Measurements from ENCODE around the gene ROR2. TPM values are rescaled to one million over a fixed set of nuclear protein-coding genes. Genes with fewer than 3 reads are reported as not detected.

Gene ROR2
- total RNA-seq, 1 donor from 2014 or later = 0.74 TPM

- no peaks in the 10 kb centered on the region for H3K36me3 ChIP-seq
- no peaks in the 10 kb centered on the region for H3K4me1 ChIP-seq
- no peak for DNase-seq
- H3K27me3 ChIP-seq (ENCODE audit: low read depth) = no peaks in the 10 kb centered on the region
- intact Hi-C loops (cut with micrococcal nuclease) = no loop called here
- TF ChIP-seq CTCF (IDR thresholded peaks at IDR 0.05; ENCODE audit: borderline replicate concordance) = no peak
- no peak overlapping the region for H3K27ac ChIP-seq (replicated peaks)
- H3K9me3 ChIP-seq (replicated peaks) = peaks cover 42% of the 10 kb centered on the region
- no peak overlapping the region for H3K4me3 ChIP-seq
Measured at GRCh38 chr9:91929331-91929730, 20.7 kb downstream of the ROR2 start.

- H3K27ac ChIP-seq (replicated peaks) = no peak overlapping the region
- no peak for TF ChIP-seq CTCF (IDR thresholded peaks at IDR 0.05; ENCODE audit: borderline replicate concordance)
- intact Hi-C loops (cut with micrococcal nuclease) = no loop called here
Measured at GRCh38 chr9:91927922-91928510, 22.0 kb downstream of the ROR2 start.

GRCh38 chr9:91924090-91924489 lies 25.9 kb downstream of the ROR2 start:
- intact Hi-C loops (cut with micrococcal nuclease) = no loop called here
- DNase-seq = no peak
- Histone ChIP-seq H3K4me1 (no peaks in the 10 kb centered on the region), H3K36me3 (no peaks in the 10 kb centered on the region), H3K27ac (replicated peaks) (no peak overlapping the region), H3K27me3 (ENCODE audit: low read depth) (peaks cover 28% of the 10 kb centered on the region), H3K9me3 (replicated peaks) (peaks cover 6% of the 10 kb centered on the region), H3K4me3 (no peak overlapping the region)
- TF ChIP-seq CTCF (IDR thresholded peaks at IDR 0.05; ENCODE audit: borderline replicate concordance) = no peak

More at GRCh38 chr9:91927922-91928510, 22.0 kb downstream of the ROR2 start:
- no peak overlapping the region for H3K4me3 ChIP-seq
- H3K9me3 ChIP-seq (replicated peaks) = peaks cover 42% of the 10 kb centered on the region
- peaks cover under 1% of the 10 kb centered on the region for H3K27me3 ChIP-seq (ENCODE audit: low read depth)
- no peaks in the 10 kb centered on the region for H3K36me3 ChIP-seq
- no peak for DNase-seq
- H3K4me1 ChIP-seq = no peaks in the 10 kb centered on the region

- no peak for DNase-seq
- no peak for TF ChIP-seq CTCF (IDR thresholded peaks at IDR 0.05; ENCODE audit: borderline replicate concordance)
- intact Hi-C loops (cut with micrococcal nuclease) = no loop called here
- H3K4me3 ChIP-seq = no peak overlapping the region
- H3K27ac ChIP-seq (replicated peaks) = no peak overlapping the region
- no peaks in the 10 kb centered on the region for H3K36me3 ChIP-seq
- H3K9me3 ChIP-seq (replicated peaks) = no peaks in the 10 kb centered on the region
- H3K27me3 ChIP-seq (ENCODE audit: low read depth) = peaks cover 36% of the 10 kb centered on the region
- no peaks in the 10 kb centered on the region for H3K4me1 ChIP-seq
Measured at GRCh38 chr9:91923145-91923544, 26.9 kb downstream of the ROR2 start.

- Histone ChIP-seq H3K36me3 (no peaks in the 10 kb centered on the region), H3K4me1 (no peaks in the 10 kb centered on the region), H3K27ac (replicated peaks) (no peak overlapping the region), H3K27me3 (ENCODE audit: low read depth) (peaks cover 49% of the 10 kb centered on the region), H3K4me3 (no peak overlapping the region), H3K9me3 (replicated peaks) (no peaks in the 10 kb centered on the region)
- no peak for DNase-seq
- intact Hi-C loops (cut with micrococcal nuclease) = no loop called here
- TF ChIP-seq CTCF (IDR thresholded peaks at IDR 0.05; ENCODE audit: borderline replicate concordance) = no peak
Measured at GRCh38 chr9:91921371-91921770, 28.7 kb downstream of the ROR2 start.

All from left ventricle myocardium inferior (tissue), 1 donor.